Heart right ventricle (tissue), 16 donors: ENCODE data around the gene PLEKHD1. TPM values are rescaled to one million over a fixed set of nuclear protein-coding genes. Genes with fewer than 3 reads are reported as not detected.

ENCODE experiments used
- ATAC-seq, 8 donors: fragments of 200-7000 bp; cut with Tn5 transposase; one replicate each; pipeline ENCODE4 v1.9.1; 2020; ENCODE audit warnings: mild to moderate bottlenecking in 8 of 8, moderate library complexity in 8 of 8, moderate number of reproducible peaks in 1 of 8
- DNase-seq, 2 donors: peaks; one replicate each; pipeline ENCODE4 v3.0.0-alpha.2; 2020
- H3K27ac ChIP-seq, 10 donors: fragments of 200-600 bp; sonication (generic) in 2 of 10; one replicate each; pipeline versions ENCODE4 v1.5.0 to v1.8.0; 2020 to 2022; ENCODE audit warnings: mild to moderate bottlenecking in 3 of 10
- H3K27me3 ChIP-seq, 7 donors: fragments of 200-600 bp; one replicate each; pipeline ENCODE4 v1.8.0; 2021 to 2022; ENCODE audit warnings: mild to moderate bottlenecking in 2 of 7
- H3K36me3 ChIP-seq, 9 donors: fragments of 200-600 bp; sonication (generic) in 1 of 9; one replicate each; pipeline versions ENCODE4 v1.5.0 to v1.8.0; 2020 to 2022; ENCODE audit warnings: mild to moderate bottlenecking in 2 of 9
- H3K4me1 ChIP-seq, 9 donors: fragments of 200-600 bp; sonication (generic) in 1 of 9; one replicate each; pipeline versions ENCODE4 v1.5.0 to v1.8.0; 2020 to 2022; ENCODE audit warnings: mild to moderate bottlenecking in 4 of 9
- H3K4me3 ChIP-seq, 10 donors: fragments of 200-600 bp; sonication (generic) in 2 of 10; one replicate each; pipeline versions ENCODE4 v1.5.0 to v1.8.0; 2020 to 2022; ENCODE audit warnings: mild to moderate bottlenecking in 7 of 10, moderate library complexity in 2 of 10
- H3K9me3 ChIP-seq, 11 donors: fragments of 200-600 bp in 10 of 11; sonication (generic) in 2 of 11; one replicate each; pipeline versions ENCODE4 v1.5.0 to v1.8.0; 2013 to 2022; ENCODE audit warnings: mild to moderate bottlenecking in 2 of 11, control low read depth in 1 of 11, moderate library complexity in 1 of 11
- WGBS, 2 donors: extraction: QIAGEN DNeasy Blood & Tissue Kit; methylation state at CpG; one replicate each; pipeline ENCODE4 v1.1.7; 2013; ENCODE audit warnings: inconsistent platforms in 1 of 2; 5-methylcytosine and 5-hydroxymethylcytosine counted together
- intact Hi-C, 10 donors: fragments of 100-400 bp; cut with DNase I; formaldehyde crosslinking; loops; one replicate each; pipeline versions ENCODE4 v1.11.1 to v1.14.2; 2022
- polyA plus RNA-seq, 2 donors: library from polyadenylated mRNA; stranded (reverse); fragments of 200-250 nt; gene quantifications; one replicate each; pipeline ENCODE4 v1.2.3, GENCODE V29; 2013
- total RNA-seq, 10 donors: library from RNA; stranded (reverse); fragmentation: NEBNext Ultra II Directional in 3 of 10; extraction: Animal tissue kit (Norgen Biotek cat#: 25700) in 3 of 10; gene quantifications; one replicate each; pipeline versions ENCODE4 v1.2.1 to v1.2.4, GENCODE V29; 2021 to 2023
- TF ChIP-seq, protein P1 (sequence below), 9 donors: fragments of 200-600 bp; sonication (generic) in 2 of 9; IDR thresholded peaks; one replicate each; pipeline versions ENCODE4 v1.5.0 to v1.8.0; 2021 to 2022; ENCODE audit warnings: antibody characterized with exemption in 9 of 9, mild to moderate bottlenecking in 5 of 9, moderate library complexity in 1 of 9
- donor health status: Arrhythmogenic right ventricular cardiomyopathy.
- donor health status: ischemic (EF 13 %, LVEDD 7.1; RV severe dilation, severe dysfunction).
- donor health status: healthy with polysubstance abuse.
- donor health status: DM: no; HTN: yes; CAD: no.
- donor health status: DM: no; HTN: no; CAD: no.
- donor health status: ischemic (EF 25% LVEDD 6.9; RV normal size, moderate dysfunction).
- donor health status: ischemic (EF 25% LVEDD 5.7; RV mildly dilated, moderate dysfunction).
- donor health status: healthy.
- donor health status: DM: yes; HTN: yes; CAD: no.
- donor health status: Ischemic cardiomyopathy.
- donor health status: ischemic (EF 35%, LVEDD 5.7; RV mildly dilated, moderate dysfunction).
- donor health status: nonischemic (EF 11% LVEDD 7.7; RV severe dilation, severe dysfunction).
- donor health status: DM: yes; HTN: yes; CAD: no.
- donor health status: PGD.
- donor health status: ischemic (EF 29% LVEDD 5.4; RV normal size, mild dysfunction).
- donor health status: nonischemic (EF 23%, LVEDD 6.1; RV moderate dilation, normal function).

The PLEKHD1 gene
- total and polyA plus RNA-seq, 12 donors, result 0.01 to 0.23 (median 0.15) TPM; not detected in 2

DNA sequence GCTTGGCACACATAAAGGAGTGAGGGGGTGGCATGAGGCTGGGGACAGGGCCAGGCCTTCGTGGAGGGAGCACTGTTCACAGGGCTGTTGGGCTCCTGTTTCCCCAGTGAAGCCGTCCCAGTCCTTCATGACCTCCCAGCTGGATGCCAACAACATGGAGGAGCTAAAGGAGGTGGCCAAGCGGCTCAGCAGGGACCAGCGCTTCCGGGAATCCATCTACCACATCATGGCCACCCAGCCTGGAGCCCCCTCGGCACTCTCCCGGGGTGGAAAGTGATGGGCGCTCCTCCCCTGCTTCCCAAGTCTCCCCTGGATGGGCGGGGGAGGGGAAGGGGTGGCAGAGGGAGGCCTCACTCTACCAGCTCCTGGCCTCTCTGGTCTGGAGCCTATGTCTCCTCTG lies 43.6 kb downstream of the PLEKHD1 start:
- Histone ChIP-seq H3K9me3 (no peaks in the 10 kb centered on the region), H3K4me3 (no peak overlapping the region), H3K36me3 (no peaks in the 10 kb centered on the region), H3K27ac (no peak overlapping the region), H3K27me3 (peaks cover 0 to 31% (median 0%) of the 10 kb centered on the region in 7 donors), H3K4me1 (no peaks in the 10 kb centered on the region)
- ATAC-seq, result no peak
- intact Hi-C loops, result no loop called here
- TF ChIP-seq, protein P1, sequence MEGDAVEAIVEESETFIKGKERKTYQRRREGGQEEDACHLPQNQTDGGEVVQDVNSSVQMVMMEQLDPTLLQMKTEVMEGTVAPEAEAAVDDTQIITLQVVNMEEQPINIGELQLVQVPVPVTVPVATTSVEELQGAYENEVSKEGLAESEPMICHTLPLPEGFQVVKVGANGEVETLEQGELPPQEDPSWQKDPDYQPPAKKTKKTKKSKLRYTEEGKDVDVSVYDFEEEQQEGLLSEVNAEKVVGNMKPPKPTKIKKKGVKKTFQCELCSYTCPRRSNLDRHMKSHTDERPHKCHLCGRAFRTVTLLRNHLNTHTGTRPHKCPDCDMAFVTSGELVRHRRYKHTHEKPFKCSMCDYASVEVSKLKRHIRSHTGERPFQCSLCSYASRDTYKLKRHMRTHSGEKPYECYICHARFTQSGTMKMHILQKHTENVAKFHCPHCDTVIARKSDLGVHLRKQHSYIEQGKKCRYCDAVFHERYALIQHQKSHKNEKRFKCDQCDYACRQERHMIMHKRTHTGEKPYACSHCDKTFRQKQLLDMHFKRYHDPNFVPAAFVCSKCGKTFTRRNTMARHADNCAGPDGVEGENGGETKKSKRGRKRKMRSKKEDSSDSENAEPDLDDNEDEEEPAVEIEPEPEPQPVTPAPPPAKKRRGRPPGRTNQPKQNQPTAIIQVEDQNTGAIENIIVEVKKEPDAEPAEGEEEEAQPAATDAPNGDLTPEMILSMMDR (IDR thresholded peaks at IDR 0.05), result no peak
- WGBS, 2 donors, result 86 to 87% methylated on average over 9 of the region's 9 CpGs
- no peak for DNase-seq

- Histone ChIP-seq H3K4me3 (no peak overlapping the region), H3K4me1 (no peaks in the 10 kb centered on the region), H3K9me3 (no peaks in the 10 kb centered on the region), H3K27me3 (peaks cover 0 to 35% (median 2%) of the 10 kb centered on the region in 7 donors), H3K36me3 (no peaks in the 10 kb centered on the region), H3K27ac (no peak overlapping the region)
- intact Hi-C loops, result no loop called here
- WGBS, 2 donors, result 92 to 95% methylated on average over 5 of the region's 5 CpGs
- DNase-seq (no peak), ATAC-seq (no peak)
- TF ChIP-seq, protein P1 (IDR thresholded peaks at IDR 0.05), result no peak
Measured at GRCh38 chr14:69528930-69529329, 44.4 kb downstream of the PLEKHD1 start.

GRCh38 chr14:69529563-69529962 lies 45.0 kb downstream of the PLEKHD1 start:
- Histone ChIP-seq H3K4me1 (no peaks in the 10 kb centered on the region), H3K27me3 (peaks cover 0 to 41% (median 7%) of the 10 kb centered on the region in 7 donors), H3K4me3 (no peak overlapping the region), H3K9me3 (no peaks in the 10 kb centered on the region), H3K36me3 (no peaks in the 10 kb centered on the region), H3K27ac (no peak overlapping the region)
- TF ChIP-seq, protein P1 (IDR thresholded peaks at IDR 0.05), result no peak
- WGBS, 2 donors, result 70 to 72% methylated on average over 3 of the region's 3 CpGs
- intact Hi-C loops, result no loop called here
- DNase-seq, result no peak
- no peak for ATAC-seq

DNA sequence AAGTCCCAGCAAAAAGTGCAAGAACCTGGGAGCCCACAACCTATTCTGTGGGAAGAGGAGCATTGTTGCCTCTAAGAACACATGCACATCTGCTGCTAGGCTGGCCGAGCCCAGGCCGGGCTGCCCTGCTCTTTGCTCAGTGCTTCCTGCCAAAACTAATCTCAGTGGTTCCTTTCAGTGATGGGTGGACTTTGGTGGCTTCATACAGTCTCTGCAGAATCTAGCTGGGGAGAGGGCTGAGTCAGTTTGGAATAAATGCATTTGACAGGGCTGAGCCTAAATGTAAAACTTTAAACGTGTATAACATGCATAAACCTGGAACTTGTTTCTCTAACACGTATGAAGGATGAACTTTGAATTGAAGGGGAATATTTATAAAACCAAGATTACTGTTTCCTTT lies 45.6 kb downstream of the PLEKHD1 start:
- WGBS, 2 donors, result 61 to 65% methylated on average over 4 of the region's 4 CpGs
- no peak for ATAC-seq

More for the DNA sequence above, 45.6 kb downstream of the PLEKHD1 start:
- Histone ChIP-seq H3K9me3 (no peaks in the 10 kb centered on the region), H3K4me1 (no peaks in the 10 kb centered on the region), H3K27ac (no peak overlapping the region), H3K4me3 (no peak overlapping the region), H3K27me3 (peaks cover 0 to 46% (median 10%) of the 10 kb centered on the region in 7 donors), H3K36me3 (no peaks in the 10 kb centered on the region)
- intact Hi-C loops, result loop anchor here in 1 of 10 donors (5.0 kb wide), 1 partner anchor 42 kb away; the partner anchor contains the start of gene CCDC177
- TF ChIP-seq, protein P1 (IDR thresholded peaks at IDR 0.05), result no peak
- DNase-seq, result no peak
